WTC11 (cell line): ENCODE results near the gene THYN1. TPM values are rescaled to one million over a fixed set of nuclear protein-coding genes. Genes with fewer than 3 reads are reported as not detected.
"Not testable (repeated sequence)": the region's sequence is repeated elsewhere in the genome, so short reads cannot be mapped to it uniquely, and the experiment has no call there.

Source experiments
- ATAC-seq: fragments of 200-7000 bp; cut with Tn5 transposase; 2 replicates; pipeline ENCODE4 v1.10.0; 2021; ENCODE audit warnings: mild to moderate bottlenecking, moderate library complexity
- CTCF ChIA-PET: fragments of 300-600 bp; sonication (Branson Sonifier 250); formaldehyde crosslinking; loops from one replicate; lab custom pipeline; 2021; ENCODE audit warnings: antibody characterized with exemption; lab: Charles Lee
- POLR2A ChIA-PET: fragments of 350-600 bp; sonication (Branson Sonifier 250); formaldehyde crosslinking; loops from one replicate; lab custom pipeline; 2021; ENCODE audit warnings: antibody characterized with exemption; lab: Charles Lee
- DNase-seq: peaks from one replicate; pipeline ENCODE4 v3.0.0; 2021; ENCODE audit warnings: low spot score
- H3K27ac Mint-ChIP-seq: 2 replicates; pipeline ENCODE4 v1.8.0; 2021; ENCODE audit warnings: mixed read lengths
- H3K27me3 Mint-ChIP-seq: 2 replicates; pipeline ENCODE4 v1.8.0; 2021; ENCODE audit warnings: low read depth, mild to moderate bottlenecking, moderate library complexity, mixed read lengths
- H3K36me3 Mint-ChIP-seq: 2 replicates; pipeline ENCODE4 v1.8.0; 2021; ENCODE audit warnings: mixed read lengths
- H3K4me1 Mint-ChIP-seq: 2 replicates; pipeline ENCODE4 v1.8.0; 2022; ENCODE audit warnings: mixed read lengths
- H3K4me3 Mint-ChIP-seq: 2 replicates; pipeline ENCODE4 v1.8.0; 2021; ENCODE audit warnings: mild to moderate bottlenecking, moderate library complexity, mixed read lengths
- H3K9me3 Mint-ChIP-seq: 2 replicates; pipeline ENCODE4 v1.8.0; 2021; ENCODE audit warnings: mixed read lengths
- CBFB ChIP-seq: sonication (generic); formaldehyde crosslinking; IDR thresholded peaks from 2 replicates; pipeline ENCODE4 v1.8.1; 2022; ENCODE audit warnings: mild to moderate bottlenecking, low read depth, missing genetic modification reagents
- ELF4 ChIP-seq: sonication (generic); formaldehyde crosslinking; IDR thresholded peaks from 2 replicates; pipeline ENCODE4 v1.8.1; 2022; ENCODE audit warnings: low read depth, mild to moderate bottlenecking, moderate library complexity, missing genetic modification reagents
- GTF2I ChIP-seq: fragments of 250-450 bp; sonication (Bioruptor Pico); conservative IDR thresholded peaks from 2 replicates; pipeline ENCODE4 v1.4.0; 2021; ENCODE audit warnings: mild to moderate bottlenecking
- IRF2 ChIP-seq: sonication (generic); formaldehyde crosslinking; IDR thresholded peaks from 2 replicates; pipeline ENCODE4 v1.8.0; 2022; ENCODE audit warnings: low read depth, missing genetic modification reagents, borderline replicate concordance
- JAZF1 ChIP-seq: fragments of 250-450 bp; sonication (Bioruptor Pico); IDR thresholded peaks from 2 replicates; pipeline ENCODE4 v1.9.0; 2021; ENCODE audit warnings: moderate library complexity, mild to moderate bottlenecking, inconsistent platforms
- NFE2L1 ChIP-seq: sonication (generic); formaldehyde crosslinking; IDR thresholded peaks from 2 replicates; pipeline ENCODE4 v1.8.1; 2023; ENCODE audit warnings: missing genetic modification reagents
- NFYB ChIP-seq: sonication (generic); formaldehyde crosslinking; conservative IDR thresholded peaks from 2 replicates; pipeline ENCODE4 v1.8.0; 2022; ENCODE audit warnings: low read depth, missing genetic modification reagents
- SMAD3 ChIP-seq: sonication (generic); formaldehyde crosslinking; IDR thresholded peaks from 2 replicates; pipeline ENCODE4 v1.8.0; 2022; ENCODE audit warnings: missing genetic modification reagents, mild to moderate bottlenecking, borderline replicate concordance
- ZNF121 ChIP-seq: sonication (generic); formaldehyde crosslinking; IDR thresholded peaks from 2 replicates; pipeline ENCODE4 v1.8.0; 2023; ENCODE audit warnings: missing genetic modification reagents
- ZNF416 ChIP-seq: fragments of 250-450 bp; sonication (Bioruptor Pico); IDR thresholded peaks from 2 replicates; pipeline ENCODE4 v1.9.0; 2021; ENCODE audit warnings: mild to moderate bottlenecking, inconsistent platforms
- total RNA-seq: library from RNA; stranded (reverse); gene quantifications from 3 replicates; pipeline ENCODE4 v1.2.3, GENCODE V29; 2021
- TF ChIP-seq, protein P1 (sequence below): fragments of 250-450 bp; sonication (Bioruptor Pico); IDR thresholded peaks from 2 replicates; pipeline ENCODE4 v1.9.0; 2021; ENCODE audit warnings: mild to moderate bottlenecking
- TF ChIP-seq, protein P2 (sequence below): sonication (generic); formaldehyde crosslinking; IDR thresholded peaks from 2 replicates; pipeline ENCODE4 v1.8.0; 2022; ENCODE audit warnings: missing genetic modification reagents
- TF ChIP-seq, protein P3 (sequence below): sonication (generic); formaldehyde crosslinking; IDR thresholded peaks from 2 replicates; pipeline ENCODE4 v1.8.1; 2023; ENCODE audit warnings: mild to moderate bottlenecking, missing genetic modification reagents
- TF ChIP-seq, protein P4 (sequence below): fragments of 250-450 bp; sonication (Bioruptor Pico); IDR thresholded peaks from 2 replicates; pipeline ENCODE4 v2.1.2; 2022; ENCODE audit warnings: mild to moderate bottlenecking, moderate library complexity
- TF ChIP-seq, protein P5 (sequence below): sonication (generic); formaldehyde crosslinking; IDR thresholded peaks from 2 replicates; pipeline ENCODE4 v1.8.1; 2023; ENCODE audit warnings: mild to moderate bottlenecking, missing genetic modification reagents, moderate library complexity
- TF ChIP-seq, protein P6 (sequence below): sonication (generic); formaldehyde crosslinking; IDR thresholded peaks from 2 replicates; pipeline ENCODE4 v1.8.0; 2022; ENCODE audit warnings: mild to moderate bottlenecking, missing genetic modification reagents
- TF ChIP-seq, protein P7 (sequence below): sonication (generic); formaldehyde crosslinking; IDR thresholded peaks from 2 replicates; pipeline ENCODE4 v1.8.1; 2022; ENCODE audit warnings: low read depth, missing genetic modification reagents, borderline replicate concordance
- TF ChIP-seq, protein P8 (sequence below): sonication (generic); formaldehyde crosslinking; conservative IDR thresholded peaks from 2 replicates; pipeline ENCODE4 v1.8.1; 2022; ENCODE audit warnings: mild to moderate bottlenecking, missing genetic modification reagents
- TF ChIP-seq, protein P9 (sequence below): fragments of 250-450 bp; sonication (Bioruptor Pico); conservative IDR thresholded peaks from 2 replicates; pipeline ENCODE4 v1.9.0; 2021; ENCODE audit warnings: mild to moderate bottlenecking

The THYN1 gene
- total RNA-seq, 1 experiment from 2014 or later: 80.2 TPM

DNA sequence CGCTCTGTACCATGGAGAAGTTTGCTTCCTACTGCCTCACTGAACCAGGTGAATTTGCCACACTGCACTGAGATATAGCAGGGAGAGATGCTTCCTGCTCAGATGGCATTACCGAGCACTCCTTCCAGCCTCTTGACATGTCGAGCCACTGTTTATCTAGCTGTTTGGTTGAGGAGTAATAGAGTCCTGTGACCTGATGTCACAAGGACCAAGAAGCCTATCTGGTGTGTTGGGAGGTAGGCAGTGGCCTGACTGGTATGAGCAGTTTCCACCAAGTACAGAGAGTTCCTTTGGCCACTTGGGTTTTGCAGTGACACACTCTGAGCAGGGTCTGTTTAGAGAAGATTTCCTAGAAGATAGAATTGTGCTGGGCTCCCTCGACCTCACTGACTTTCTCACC lies 5.4 kb upstream of the THYN1 start:
- DNase-seq: no peak
- ATAC-seq: no peak
- Mint-ChIP-seq H3K36me3 (peaks cover 45% of the 10 kb centered on the region), H3K27me3 (no peaks in the 10 kb centered on the region), H3K9me3 (no peaks in the 10 kb centered on the region), H3K4me3 (no peak overlapping the region), H3K27ac (peak overlapping the region; percentile 84), H3K4me1 (peaks cover 19% of the 10 kb centered on the region)
- ChIA-PET CTCF (no interaction called here), POLR2A (no interaction called here)
- no peak for TF ChIP-seq GTF2I (CRISPR knock-in tag)
- no peak for TF ChIP-seq SMAD3 (CRISPR knock-in tag)
- no peak for TF ChIP-seq NFYB (CRISPR knock-in tag)

DNA sequence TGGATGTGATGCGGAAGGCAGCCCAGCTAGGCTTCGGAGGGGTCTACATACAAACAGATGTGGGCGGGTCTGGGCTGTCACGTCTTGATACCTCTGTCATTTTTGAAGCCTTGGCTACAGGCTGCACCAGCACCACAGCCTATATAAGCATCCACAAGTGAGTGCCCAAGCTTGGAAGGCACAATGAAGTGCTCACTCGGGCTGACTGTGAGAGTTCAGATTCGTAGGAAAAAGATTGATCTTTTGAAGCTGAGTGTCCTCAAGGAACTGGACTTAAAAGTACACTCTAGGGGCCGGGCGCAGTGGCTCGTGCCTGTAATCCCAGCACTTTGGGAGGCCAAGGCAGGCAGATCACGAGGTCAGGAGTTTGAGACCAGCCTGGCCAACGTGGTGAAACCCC lies 3.9 kb upstream of the THYN1 start:
- TF ChIP-seq, protein P1, sequence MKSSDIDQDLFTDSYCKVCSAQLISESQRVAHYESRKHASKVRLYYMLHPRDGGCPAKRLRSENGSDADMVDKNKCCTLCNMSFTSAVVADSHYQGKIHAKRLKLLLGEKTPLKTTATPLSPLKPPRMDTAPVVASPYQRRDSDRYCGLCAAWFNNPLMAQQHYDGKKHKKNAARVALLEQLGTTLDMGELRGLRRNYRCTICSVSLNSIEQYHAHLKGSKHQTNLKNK (CRISPR knock-in tag): no peak
- TF ChIP-seq ZNF121 (CRISPR knock-in tag): no peak
- TF ChIP-seq, protein P2, sequence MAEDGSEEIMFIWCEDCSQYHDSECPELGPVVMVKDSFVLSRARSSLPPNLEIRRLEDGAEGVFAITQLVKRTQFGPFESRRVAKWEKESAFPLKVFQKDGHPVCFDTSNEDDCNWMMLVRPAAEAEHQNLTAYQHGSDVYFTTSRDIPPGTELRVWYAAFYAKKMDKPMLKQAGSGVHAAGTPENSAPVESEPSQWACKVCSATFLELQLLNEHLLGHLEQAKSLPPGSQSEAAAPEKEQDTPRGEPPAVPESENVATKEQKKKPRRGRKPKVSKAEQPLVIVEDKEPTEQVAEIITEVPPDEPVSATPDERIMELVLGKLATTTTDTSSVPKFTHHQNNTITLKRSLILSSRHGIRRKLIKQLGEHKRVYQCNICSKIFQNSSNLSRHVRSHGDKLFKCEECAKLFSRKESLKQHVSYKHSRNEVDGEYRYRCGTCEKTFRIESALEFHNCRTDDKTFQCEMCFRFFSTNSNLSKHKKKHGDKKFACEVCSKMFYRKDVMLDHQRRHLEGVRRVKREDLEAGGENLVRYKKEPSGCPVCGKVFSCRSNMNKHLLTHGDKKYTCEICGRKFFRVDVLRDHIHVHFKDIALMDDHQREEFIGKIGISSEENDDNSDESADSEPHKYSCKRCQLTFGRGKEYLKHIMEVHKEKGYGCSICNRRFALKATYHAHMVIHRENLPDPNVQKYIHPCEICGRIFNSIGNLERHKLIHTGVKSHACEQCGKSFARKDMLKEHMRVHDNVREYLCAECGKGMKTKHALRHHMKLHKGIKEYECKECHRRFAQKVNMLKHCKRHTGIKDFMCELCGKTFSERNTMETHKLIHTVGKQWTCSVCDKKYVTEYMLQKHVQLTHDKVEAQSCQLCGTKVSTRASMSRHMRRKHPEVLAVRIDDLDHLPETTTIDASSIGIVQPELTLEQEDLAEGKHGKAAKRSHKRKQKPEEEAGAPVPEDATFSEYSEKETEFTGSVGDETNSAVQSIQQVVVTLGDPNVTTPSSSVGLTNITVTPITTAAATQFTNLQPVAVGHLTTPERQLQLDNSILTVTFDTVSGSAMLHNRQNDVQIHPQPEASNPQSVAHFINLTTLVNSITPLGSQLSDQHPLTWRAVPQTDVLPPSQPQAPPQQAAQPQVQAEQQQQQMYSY (CRISPR knock-in tag): no peak
- TF ChIP-seq, protein P3, sequence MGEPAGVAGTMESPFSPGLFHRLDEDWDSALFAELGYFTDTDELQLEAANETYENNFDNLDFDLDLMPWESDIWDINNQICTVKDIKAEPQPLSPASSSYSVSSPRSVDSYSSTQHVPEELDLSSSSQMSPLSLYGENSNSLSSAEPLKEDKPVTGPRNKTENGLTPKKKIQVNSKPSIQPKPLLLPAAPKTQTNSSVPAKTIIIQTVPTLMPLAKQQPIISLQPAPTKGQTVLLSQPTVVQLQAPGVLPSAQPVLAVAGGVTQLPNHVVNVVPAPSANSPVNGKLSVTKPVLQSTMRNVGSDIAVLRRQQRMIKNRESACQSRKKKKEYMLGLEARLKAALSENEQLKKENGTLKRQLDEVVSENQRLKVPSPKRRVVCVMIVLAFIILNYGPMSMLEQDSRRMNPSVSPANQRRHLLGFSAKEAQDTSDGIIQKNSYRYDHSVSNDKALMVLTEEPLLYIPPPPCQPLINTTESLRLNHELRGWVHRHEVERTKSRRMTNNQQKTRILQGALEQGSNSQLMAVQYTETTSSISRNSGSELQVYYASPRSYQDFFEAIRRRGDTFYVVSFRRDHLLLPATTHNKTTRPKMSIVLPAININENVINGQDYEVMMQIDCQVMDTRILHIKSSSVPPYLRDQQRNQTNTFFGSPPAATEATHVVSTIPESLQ (CRISPR knock-in tag): no peak
- TF ChIP-seq, protein P4, sequence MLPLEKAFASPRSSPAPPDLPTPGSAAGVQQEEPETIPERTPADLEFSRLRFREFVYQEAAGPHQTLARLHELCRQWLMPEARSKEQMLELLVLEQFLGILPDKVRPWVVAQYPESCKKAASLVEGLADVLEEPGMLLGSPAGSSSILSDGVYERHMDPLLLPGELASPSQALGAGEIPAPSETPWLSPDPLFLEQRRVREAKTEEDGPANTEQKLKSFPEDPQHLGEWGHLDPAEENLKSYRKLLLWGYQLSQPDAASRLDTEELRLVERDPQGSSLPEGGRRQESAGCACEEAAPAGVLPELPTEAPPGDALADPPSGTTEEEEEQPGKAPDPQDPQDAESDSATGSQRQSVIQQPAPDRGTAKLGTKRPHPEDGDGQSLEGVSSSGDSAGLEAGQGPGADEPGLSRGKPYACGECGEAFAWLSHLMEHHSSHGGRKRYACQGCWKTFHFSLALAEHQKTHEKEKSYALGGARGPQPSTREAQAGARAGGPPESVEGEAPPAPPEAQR (CRISPR knock-in tag): no peak
- TF ChIP-seq CBFB (CRISPR knock-in tag): no peak
- TF ChIP-seq GTF2I (CRISPR knock-in tag): no peak
- TF ChIP-seq IRF2: no peak
- no peak for TF ChIP-seq NFE2L1 (CRISPR knock-in tag)
- no peak for TF ChIP-seq ELF4 (CRISPR knock-in tag)
- TF ChIP-seq, protein P5, sequence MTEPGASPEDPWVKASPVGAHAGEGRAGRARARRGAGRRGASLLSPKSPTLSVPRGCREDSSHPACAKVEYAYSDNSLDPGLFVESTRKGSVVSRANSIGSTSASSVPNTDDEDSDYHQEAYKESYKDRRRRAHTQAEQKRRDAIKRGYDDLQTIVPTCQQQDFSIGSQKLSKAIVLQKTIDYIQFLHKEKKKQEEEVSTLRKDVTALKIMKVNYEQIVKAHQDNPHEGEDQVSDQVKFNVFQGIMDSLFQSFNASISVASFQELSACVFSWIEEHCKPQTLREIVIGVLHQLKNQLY: no peak
- TF ChIP-seq, protein P6, sequence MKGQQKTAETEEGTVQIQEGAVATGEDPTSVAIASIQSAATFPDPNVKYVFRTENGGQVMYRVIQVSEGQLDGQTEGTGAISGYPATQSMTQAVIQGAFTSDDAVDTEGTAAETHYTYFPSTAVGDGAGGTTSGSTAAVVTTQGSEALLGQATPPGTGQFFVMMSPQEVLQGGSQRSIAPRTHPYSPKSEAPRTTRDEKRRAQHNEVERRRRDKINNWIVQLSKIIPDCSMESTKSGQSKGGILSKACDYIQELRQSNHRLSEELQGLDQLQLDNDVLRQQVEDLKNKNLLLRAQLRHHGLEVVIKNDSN: no peak
- TF ChIP-seq, protein P7, sequence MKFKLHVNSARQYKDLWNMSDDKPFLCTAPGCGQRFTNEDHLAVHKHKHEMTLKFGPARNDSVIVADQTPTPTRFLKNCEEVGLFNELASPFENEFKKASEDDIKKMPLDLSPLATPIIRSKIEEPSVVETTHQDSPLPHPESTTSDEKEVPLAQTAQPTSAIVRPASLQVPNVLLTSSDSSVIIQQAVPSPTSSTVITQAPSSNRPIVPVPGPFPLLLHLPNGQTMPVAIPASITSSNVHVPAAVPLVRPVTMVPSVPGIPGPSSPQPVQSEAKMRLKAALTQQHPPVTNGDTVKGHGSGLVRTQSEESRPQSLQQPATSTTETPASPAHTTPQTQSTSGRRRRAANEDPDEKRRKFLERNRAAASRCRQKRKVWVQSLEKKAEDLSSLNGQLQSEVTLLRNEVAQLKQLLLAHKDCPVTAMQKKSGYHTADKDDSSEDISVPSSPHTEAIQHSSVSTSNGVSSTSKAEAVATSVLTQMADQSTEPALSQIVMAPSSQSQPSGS (CRISPR knock-in tag): no peak
- TF ChIP-seq, protein P8, sequence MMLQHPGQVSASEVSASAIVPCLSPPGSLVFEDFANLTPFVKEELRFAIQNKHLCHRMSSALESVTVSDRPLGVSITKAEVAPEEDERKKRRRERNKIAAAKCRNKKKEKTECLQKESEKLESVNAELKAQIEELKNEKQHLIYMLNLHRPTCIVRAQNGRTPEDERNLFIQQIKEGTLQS (CRISPR knock-in tag): no peak
- TF ChIP-seq ZNF416: no peak
- TF ChIP-seq, protein P9, sequence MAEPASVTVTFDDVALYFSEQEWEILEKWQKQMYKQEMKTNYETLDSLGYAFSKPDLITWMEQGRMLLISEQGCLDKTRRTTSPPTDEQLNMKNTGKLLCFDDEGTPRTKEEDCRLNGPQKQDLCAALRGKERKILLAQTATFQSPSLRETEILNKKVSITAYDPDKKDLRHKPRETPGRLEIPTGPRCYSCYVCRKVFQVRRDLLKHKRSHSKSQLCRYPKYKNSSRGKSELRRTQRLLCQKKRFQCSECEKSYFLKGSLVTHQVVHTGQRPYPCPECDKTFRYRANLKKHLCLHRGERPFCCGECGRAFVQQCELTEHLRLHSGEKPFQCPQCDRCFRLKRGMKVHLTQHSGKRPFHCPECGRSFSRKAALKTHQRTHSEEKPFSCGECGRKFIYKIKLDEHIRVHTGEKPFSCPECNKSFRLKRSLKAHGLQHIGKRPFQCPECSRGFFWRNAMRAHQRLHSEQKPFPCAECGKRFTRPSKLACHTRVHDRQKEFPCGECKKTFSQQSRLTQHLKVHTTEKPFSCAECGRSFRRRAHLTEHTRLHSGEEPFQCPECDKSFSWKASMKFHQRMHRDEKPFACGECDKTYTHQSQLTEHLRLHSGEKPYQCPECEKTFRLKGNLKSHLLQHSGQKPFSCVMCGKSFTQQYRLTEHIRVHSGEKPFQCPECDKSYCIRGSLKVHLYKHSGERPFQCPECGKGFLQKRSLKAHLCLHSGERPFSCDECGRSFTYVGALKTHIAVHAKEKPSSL (CRISPR knock-in tag): no peak
- no peak for TF ChIP-seq JAZF1 (CRISPR knock-in tag)
- CTCF ChIA-PET: no interaction called here
- no peak overlapping the region for H3K27ac Mint-ChIP-seq
- POLR2A ChIA-PET: no interaction called here
- DNase-seq (no peak), ATAC-seq (no peak)
- no peaks in the 10 kb centered on the region for H3K9me3 Mint-ChIP-seq
- no peaks in the 10 kb centered on the region for H3K27me3 Mint-ChIP-seq
- H3K36me3 Mint-ChIP-seq: peaks cover 35% of the 10 kb centered on the region
- no peak overlapping the region for H3K4me3 Mint-ChIP-seq
- H3K4me1 Mint-ChIP-seq: peaks cover 24% of the 10 kb centered on the region

DNA sequence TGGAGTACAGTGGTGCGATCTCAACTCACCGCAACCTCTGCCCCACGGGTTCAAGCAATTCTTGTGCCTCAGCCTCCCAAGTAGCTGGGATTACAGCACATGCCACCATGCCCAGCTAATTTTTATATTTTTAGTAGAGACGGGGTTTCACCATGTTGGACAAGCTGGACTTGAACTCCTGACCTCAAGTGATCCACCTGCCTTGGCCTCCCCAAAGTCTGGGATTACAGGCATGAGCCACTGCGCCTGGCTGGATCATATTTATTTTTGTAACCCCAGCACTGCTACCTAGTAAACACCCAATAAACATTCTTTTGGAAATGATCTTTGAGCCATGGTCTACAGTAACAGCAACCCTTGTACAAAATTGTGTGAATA lies 2.0 kb upstream of the THYN1 start:
- H3K4me3 Mint-ChIP-seq: peak overlapping the region; percentile 89; the same call in 1 of the 2 replicates

More for the DNA sequence above, 2.0 kb upstream of the THYN1 start:
- H3K27me3 Mint-ChIP-seq, DNase-seq, ATAC-seq, H3K27ac Mint-ChIP-seq, H3K9me3 Mint-ChIP-seq: not testable (repeated sequence)
- CTCF ChIA-PET: interaction anchor here (1.3 kb wide), 1 partner anchor 34 kb away, joined by 3 read pairs; no protein-coding TSS in a partner anchor
- peaks cover 37% of the 10 kb centered on the region for H3K36me3 Mint-ChIP-seq
- H3K4me1 Mint-ChIP-seq: peaks cover 31% of the 10 kb centered on the region
- POLR2A ChIA-PET: interaction anchor here (0.7 kb wide), 1 partner anchor 471 kb away, joined by 3 read pairs; no protein-coding TSS in a partner anchor
